Measurements from ENCODE around the gene DUSP22. TPM values are rescaled to one million over a fixed set of nuclear protein-coding genes. Genes with fewer than 3 reads are reported as not detected.

The DUSP22 gene
- total RNA-seq, 1 experiment from 2014 or later, result 19.2 TPM

- Histone ChIP-seq H2AFZ (ENCODE audit: low read depth, low read length, poor library complexity, severe bottlenecking) (no peak overlapping the region), H3K4me1 (ENCODE audit: control insufficient read depth in 1 of 2, insufficient read depth in 2 of 2, low read length in 2 of 2) (no peaks in the 10 kb centered on the region), H3K27ac (ENCODE audit: low read depth, low read length) (no peak overlapping the region), H3K27me3 (ENCODE audit: insufficient read depth, low read length) (peaks cover 20% of the 10 kb centered on the region; the same call in 1 of the 2 replicates), H3K79me2 (ENCODE audit: insufficient read depth, low read length) (no peaks in the 10 kb centered on the region), H4K20me1 (ENCODE audit: insufficient read depth) (no peaks in the 10 kb centered on the region), H3K9ac (ENCODE audit: low read length) (no peak overlapping the region), H3K4me2 (ENCODE audit: low read length) (no peak overlapping the region), H3K9me2 (ENCODE audit: insufficient read depth) (no peaks in the 10 kb centered on the region), H3K36me3 (ENCODE audit: control insufficient read depth in 1 of 2, insufficient read depth in 2 of 2, low read length in 2 of 2) (no peaks in the 10 kb centered on the region), H3K9me3 (ENCODE audit: control insufficient read depth in 1 of 2, insufficient read depth in 1 of 2, low read depth in 1 of 2, low read length in 2 of 2) (0 out of 4 replicates have a peak, but pooled peaks cover 0 to 4% of the 10 kb centered on the region in 2 experiments), H3K4me3 (replicated peaks in 1 of 2; ENCODE audit: low read depth in 1 of 2, low read length in 2 of 2) (no peak overlapping the region)
- intact Hi-C loops (cut with micrococcal nuclease), result no loop called here
- DNase-seq (ENCODE audit: low read depth, low spot score) (no peak), ATAC-seq (no peak)
- ChIA-PET POLR2A (no interaction called here), CTCF (no interaction called here), RAD21 (ENCODE audit: low non-redundant PET in 1 of 2, low total read pairs in 2 of 2, uncharacterized antibody in 2 of 2, unreplicated experiment in 2 of 2) (no interaction called here)
- TF ChIP-seq JUND (IDR thresholded peaks at IDR 0.05) (no peak), SRF (IDR thresholded peaks at IDR 0.05; ENCODE audit: low read depth) (no peak), REST (IDR thresholded peaks at IDR 0.05; ENCODE audit: low read depth) (no peak), RAD21 (IDR thresholded peaks at IDR 0.05; ENCODE audit: low read depth) (no peak), CBX3 (IDR thresholded peaks at IDR 0.05; ENCODE audit: low read depth) (no peak), YY1 (IDR thresholded peaks at IDR 0.05; ENCODE audit: extremely low read depth, insufficient replicate concordance, low read depth, low read length) (no peak), SP1 (IDR thresholded peaks at IDR 0.05; ENCODE audit: low read depth) (no peak), EZH2phosphoT487 (IDR thresholded peaks at IDR 0.05; ENCODE audit: borderline replicate concordance) (no peak), ZFX (IDR thresholded peaks at IDR 0.05) (no peak), POLR2AphosphoS5 (IDR thresholded peaks at IDR 0.05; ENCODE audit: low read depth, low read length) (no peak), ELF1 (IDR thresholded peaks at IDR 0.05; ENCODE audit: borderline replicate concordance, low read depth) (no peak), EGR1 (IDR thresholded peaks at IDR 0.05; ENCODE audit: low read depth) (no peak), TCF7L2 (IDR thresholded peaks at IDR 0.05; ENCODE audit: borderline replicate concordance, extremely low read depth, insufficient read depth, insufficient read length) (no peak), FOSL1 (IDR thresholded peaks at IDR 0.05; ENCODE audit: low read depth) (no peak), ZNF274 (IDR thresholded peaks at IDR 0.05; ENCODE audit: low read depth, low read length) (no peak)
- TF ChIP-seq, protein P1, sequence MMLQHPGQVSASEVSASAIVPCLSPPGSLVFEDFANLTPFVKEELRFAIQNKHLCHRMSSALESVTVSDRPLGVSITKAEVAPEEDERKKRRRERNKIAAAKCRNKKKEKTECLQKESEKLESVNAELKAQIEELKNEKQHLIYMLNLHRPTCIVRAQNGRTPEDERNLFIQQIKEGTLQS (IDR thresholded peaks at IDR 0.05), result no peak
- TF ChIP-seq, protein P2, sequence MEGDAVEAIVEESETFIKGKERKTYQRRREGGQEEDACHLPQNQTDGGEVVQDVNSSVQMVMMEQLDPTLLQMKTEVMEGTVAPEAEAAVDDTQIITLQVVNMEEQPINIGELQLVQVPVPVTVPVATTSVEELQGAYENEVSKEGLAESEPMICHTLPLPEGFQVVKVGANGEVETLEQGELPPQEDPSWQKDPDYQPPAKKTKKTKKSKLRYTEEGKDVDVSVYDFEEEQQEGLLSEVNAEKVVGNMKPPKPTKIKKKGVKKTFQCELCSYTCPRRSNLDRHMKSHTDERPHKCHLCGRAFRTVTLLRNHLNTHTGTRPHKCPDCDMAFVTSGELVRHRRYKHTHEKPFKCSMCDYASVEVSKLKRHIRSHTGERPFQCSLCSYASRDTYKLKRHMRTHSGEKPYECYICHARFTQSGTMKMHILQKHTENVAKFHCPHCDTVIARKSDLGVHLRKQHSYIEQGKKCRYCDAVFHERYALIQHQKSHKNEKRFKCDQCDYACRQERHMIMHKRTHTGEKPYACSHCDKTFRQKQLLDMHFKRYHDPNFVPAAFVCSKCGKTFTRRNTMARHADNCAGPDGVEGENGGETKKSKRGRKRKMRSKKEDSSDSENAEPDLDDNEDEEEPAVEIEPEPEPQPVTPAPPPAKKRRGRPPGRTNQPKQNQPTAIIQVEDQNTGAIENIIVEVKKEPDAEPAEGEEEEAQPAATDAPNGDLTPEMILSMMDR (IDR thresholded peaks at IDR 0.05 in 2 of 3, conservative IDR thresholded peaks at IDR 0.05 in 1 of 3; ENCODE audit: borderline replicate concordance in 1 of 3, insufficient read depth in 1 of 3, low read depth in 2 of 3, low read length in 2 of 3), result no peak
- BruUV-seq (replicated peaks), result no TSS peak
Observed at GRCh38 chr6:282867-283416, 9.3 kb upstream of the DUSP22 start.
